ENCODE measurements around the gene MEF2A. TPM values are rescaled to one million over a fixed set of nuclear protein-coding genes. Genes with fewer than 3 reads are reported as not detected.

MEF2A gene
- total and polyA plus RNA-seq, 10 of the 15 experiments (the other 5 are each of a cell fraction or from before 2014, with no cell fraction given): 7.2 to 46.7 (median 35.9) TPM

- CTCF ChIA-PET: interaction anchor here (0.6 to 7.4 kb wide), 5 partner anchors 12 to 445 kb away, joined by 3 to 68 read pairs (median 6); no protein-coding TSS in a partner anchor
- TF ChIP-seq MEF2B (IDR thresholded peaks at IDR 0.05; ENCODE audit: partially characterized antibody, poor library complexity, severe bottlenecking): no peak
- 0 out of 2 replicates have a peak, but pooled peaks have one; percentile 20 for TF ChIP-seq FOXM1 (IDR thresholded peaks at IDR 0.05; ENCODE audit: low read depth, low read length)
- FAIRE-seq (no peak), DNase-seq (ENCODE audit: low read depth, low spot score) (no peak), ATAC-seq (no peak)
- in situ Hi-C loops (cut with MboI): no loop called here
- POLR2A ChIA-PET: interaction anchor here (1.2 kb wide), 1 partner anchor 16 kb away, joined by 3 read pairs; no protein-coding TSS in a partner anchor
- Histone ChIP-seq H3K4me2 (ENCODE audit: control insufficient read depth, insufficient read depth) (peak overlapping the region; percentile 14; the same call in 1 of the 2 replicates), H3K27me3 (replicated peaks in 1 of 2; ENCODE audit: control insufficient read depth in 2 of 2, insufficient read depth in 2 of 2, low read length in 1 of 2) (no peaks in the 10 kb centered on the region), H3K79me2 (ENCODE audit: control insufficient read depth, insufficient read depth, low read length) (no peaks in the 10 kb centered on the region), H2AFZ (ENCODE audit: control insufficient read depth, low read depth, low read length) (no peak overlapping the region), H3K4me1 (ENCODE audit: control insufficient read depth, insufficient read depth, low read length) (peaks cover 42% of the 10 kb centered on the region), H4K20me1 (ENCODE audit: control insufficient read depth, insufficient read depth) (no peaks in the 10 kb centered on the region), H3K9ac (ENCODE audit: control insufficient read depth, insufficient read depth, low read length) (no peak overlapping the region), H3K27ac (ENCODE audit: control insufficient read depth, insufficient read depth) (peak overlapping the region; percentile 2; the same call in 1 of the 2 replicates), H3K9me3 (replicated peaks; ENCODE audit: control insufficient read depth, insufficient read depth, low read length) (no peaks in the 10 kb centered on the region), H3K36me3 (ENCODE audit: control insufficient read depth in 2 of 2, insufficient read depth in 2 of 2, low read length in 1 of 2) (peaks cover 3 to 7% of the 10 kb centered on the region in 2 experiments), H3K4me3 (no peak overlapping the region)
- RAD21 ChIA-PET (ENCODE audit: unreplicated experiment): interaction anchor here (1.2 to 4.2 kb wide), 5 partner anchors 9 to 429 kb away, joined by 3 to 24 read pairs (median 4); partner anchors contain the start of gene LYSMD4
- intact Hi-C loops (cut with micrococcal nuclease; ENCODE audit: unreplicated experiment): no loop called here
- SMC1A ChIA-PET (ENCODE audit: uncharacterized antibody, unreplicated experiment): interaction anchor here (0.6 to 4.3 kb wide), 7 partner anchors 12 to 444 kb away, joined by 3 to 28 read pairs (median 5); partner anchors contain the start of gene LYSMD4
- WGBS (ENCODE audit: insufficient coverage, insufficient replicate concordance, low lambda C conversion rate, missing lambda C conversion rate): 71% methylated on average over 10 of the region's 10 CpGs
- BruUV-seq (replicated peaks): no TSS peak
Observed at GRCh38 chr15:99716540-99717095, 150.8 kb downstream of the MEF2A start.

- POLR2A ChIA-PET: interaction anchor here (0.5 to 1.4 kb wide), 3 partner anchors 15 to 634 kb away, joined by 3 read pairs; no protein-coding TSS in a partner anchor
- Histone ChIP-seq H4K20me1 (ENCODE audit: control insufficient read depth, insufficient read depth) (no peaks in the 10 kb centered on the region), H3K9me3 (replicated peaks; ENCODE audit: control insufficient read depth, insufficient read depth, low read length) (no peaks in the 10 kb centered on the region; the same call in 2 of the 3 replicates), H2AFZ (ENCODE audit: control insufficient read depth, low read depth, low read length) (no peak overlapping the region), H3K9ac (ENCODE audit: control insufficient read depth, insufficient read depth, low read length) (peak overlapping the region; percentile 3; the same call in 1 of the 2 replicates), H3K27me3 (replicated peaks in 1 of 2; ENCODE audit: control insufficient read depth in 2 of 2, insufficient read depth in 2 of 2, low read length in 1 of 2) (no peaks in the 10 kb centered on the region), H3K4me1 (ENCODE audit: control insufficient read depth, insufficient read depth, low read length) (peaks cover 42% of the 10 kb centered on the region), H3K27ac (ENCODE audit: control insufficient read depth, insufficient read depth) (peak overlapping the region; percentile 63), H3K4me2 (ENCODE audit: control insufficient read depth, insufficient read depth) (peak overlapping the region; percentile 97; the same call in 1 of the 2 replicates), H3K79me2 (ENCODE audit: control insufficient read depth, insufficient read depth, low read length) (no peaks in the 10 kb centered on the region), H3K4me3 (no peak overlapping the region), H3K36me3 (ENCODE audit: control insufficient read depth in 2 of 2, insufficient read depth in 2 of 2, low read length in 1 of 2) (peaks cover 3 to 7% of the 10 kb centered on the region in 2 experiments; a peak in 3 of 4 replicates)
- peak; percentile 45 for ATAC-seq
- DNase-seq (ENCODE audit: low read depth, low spot score): no peak
- in situ Hi-C loops (cut with MboI) (no loop called here), intact Hi-C loops (cut with micrococcal nuclease; ENCODE audit: unreplicated experiment) (no loop called here)
- FAIRE-seq: no peak
- RAD21 ChIA-PET (ENCODE audit: unreplicated experiment): interaction anchor here (1.3 to 4.2 kb wide), 4 partner anchors 10 to 429 kb away, joined by 3 to 24 read pairs (median 6); no protein-coding TSS in a partner anchor
- BruUV-seq (replicated peaks): no TSS peak
- WGBS (ENCODE audit: insufficient coverage, insufficient replicate concordance, low lambda C conversion rate, missing lambda C conversion rate): 29% methylated on average over 19 of the region's 19 CpGs
- CTCF ChIA-PET: interaction anchor here (0.6 to 7.4 kb wide), 11 partner anchors 12 to 461 kb away, joined by 3 to 68 read pairs (median 4); partner anchors contain the start of gene LYSMD4
- SMC1A ChIA-PET (ENCODE audit: uncharacterized antibody, unreplicated experiment): interaction anchor here (0.6 to 4.3 kb wide), 10 partner anchors 12 to 444 kb away, joined by 3 to 28 read pairs (median 4); partner anchors contain the start of gene LYSMD4
- TF ChIP-seq NFYB (IDR thresholded peaks at IDR 0.05; ENCODE audit: insufficient read depth, low read depth, low read length): no peak
- no peak for TF ChIP-seq BMI1 (IDR thresholded peaks at IDR 0.05; ENCODE audit: borderline replicate concordance)
- no peak for TF ChIP-seq FOXM1 (IDR thresholded peaks at IDR 0.05; ENCODE audit: low read depth, low read length)
- TF ChIP-seq USF2 (IDR thresholded peaks at IDR 0.05; ENCODE audit: borderline replicate concordance, low read depth, low read length): no peak
- no peak for TF ChIP-seq MYC (IDR thresholded peaks at IDR 0.05; ENCODE audit: insufficient read depth, insufficient read length, insufficient replicate concordance, low read length, severe bottlenecking)
- TF ChIP-seq POLR2A (IDR thresholded peaks at IDR 0.05; ENCODE audit: low read depth, low read length): peak; percentile 41; the same call in 1 of the 2 replicates
- TF ChIP-seq MTA3 (IDR thresholded peaks at IDR 0.05; ENCODE audit: borderline replicate concordance, low read length): no peak
- TF ChIP-seq NR2C1 (IDR thresholded peaks at IDR 0.05): no peak
- no peak for TF ChIP-seq JUND (IDR thresholded peaks at IDR 0.05; ENCODE audit: low read depth, low read length)
- peak; percentile 64; the same call in 1 of the 2 replicates for TF ChIP-seq RUNX3 (IDR thresholded peaks at IDR 0.05; ENCODE audit: low read length)
- TF ChIP-seq TCF7 (IDR thresholded peaks at IDR 0.05; ENCODE audit: borderline replicate concordance): no peak
- peak; percentile 33; the same call in 1 of the 2 replicates for TF ChIP-seq JUNB (IDR thresholded peaks at IDR 0.05)
Observed at GRCh38 chr15:99717161-99718009, 151.6 kb downstream of the MEF2A start.
